ENCODE data around the gene NCOA1. TPM values are rescaled to one million over a fixed set of nuclear protein-coding genes. Genes with fewer than 3 reads are reported as not detected.

The NCOA1 gene
- total and polyA plus RNA-seq, 10 of the 15 experiments (the other 5 are each of a cell fraction or from before 2014, with no cell fraction given), result 1.8 to 35.6 (median 6.1) TPM

GRCh38 chr2:24497685-24498084 is 6.6 kb downstream of the NCOA1 start (continued):
- TF ChIP-seq EZH2 (IDR thresholded peaks at IDR 0.05; ENCODE audit: borderline replicate concordance, control insufficient read depth, low read depth, low read length), result no peak

DNA sequence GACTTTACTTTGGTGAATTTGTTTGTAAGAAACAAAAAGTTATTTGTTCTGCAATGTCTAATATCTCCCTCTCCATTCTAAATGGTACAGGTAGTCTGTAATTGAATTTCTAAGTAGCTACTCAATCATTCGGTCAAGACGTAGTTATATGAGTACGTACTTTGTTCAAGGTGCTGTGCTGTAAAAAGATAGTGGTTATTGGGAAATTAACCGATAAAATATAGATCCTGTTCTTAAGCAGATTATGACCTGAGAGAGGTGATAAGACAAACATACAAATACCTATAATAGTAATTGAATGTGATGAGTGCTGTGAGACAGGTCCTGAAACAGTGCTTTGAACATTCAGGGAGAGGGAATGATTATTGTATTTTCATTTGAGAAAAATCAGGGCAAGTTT is 7.1 kb downstream of the NCOA1 start:
- ChIA-PET RAD21 (ENCODE audit: unreplicated experiment) (no interaction called here), CTCF (interaction anchor here (1.0 kb wide), 1 partner anchor 9 kb away, joined by 4 read pairs; no protein-coding TSS in a partner anchor), POLR2A (interaction anchor here (1.4 kb wide), 1 partner anchor 10 kb away, joined by 5 read pairs; no protein-coding TSS in a partner anchor), SMC1A (ENCODE audit: uncharacterized antibody, unreplicated experiment) (interaction anchor here (0.6 to 4.6 kb wide), 4 partner anchors 10 to 385 kb away, joined by 3 to 50 read pairs (median 4); no protein-coding TSS in a partner anchor)
- Histone ChIP-seq H3K4me2 (ENCODE audit: control insufficient read depth, insufficient read depth) (no peak overlapping the region), H4K20me1 (ENCODE audit: control insufficient read depth, insufficient read depth) (no peaks in the 10 kb centered on the region), H3K79me2 (ENCODE audit: control insufficient read depth, insufficient read depth, low read length) (peaks cover 65% of the 10 kb centered on the region), H3K9me3 (replicated peaks; ENCODE audit: control insufficient read depth, insufficient read depth, low read length) (no peaks in the 10 kb centered on the region; the same call in 2 of the 3 replicates), H3K9ac (ENCODE audit: control insufficient read depth, insufficient read depth, low read length) (no peak overlapping the region), H3K4me1 (ENCODE audit: control insufficient read depth, insufficient read depth, low read length) (no peaks in the 10 kb centered on the region), H3K36me3 (ENCODE audit: control insufficient read depth in 2 of 2, insufficient read depth in 2 of 2, low read length in 1 of 2) (no peaks in the 10 kb centered on the region), H2AFZ (ENCODE audit: control insufficient read depth, low read depth, low read length) (no peak overlapping the region), H3K27me3 (replicated peaks in 1 of 2; ENCODE audit: control insufficient read depth in 2 of 2, insufficient read depth in 2 of 2, low read length in 1 of 2) (no peaks in the 10 kb centered on the region), H3K27ac (ENCODE audit: control insufficient read depth, insufficient read depth) (no peak overlapping the region), H3K4me3 (no peak overlapping the region)
- intact Hi-C loops (cut with micrococcal nuclease; ENCODE audit: unreplicated experiment) (loop anchor here (10.0 kb wide), 1 partner anchor 297 kb away; the partner anchor contains the start of genes CENPO and PTRHD1), in situ Hi-C loops (cut with MboI) (no loop called here)
- WGBS (ENCODE audit: insufficient coverage, insufficient replicate concordance, low lambda C conversion rate, missing lambda C conversion rate), result over 99% methylated on average over 4 of the region's 4 CpGs
- BruUV-seq (replicated peaks), result no TSS peak
- no peak for DNase-seq (ENCODE audit: low read depth, low spot score)
- ATAC-seq, result no peak
- FAIRE-seq, result no peak
- no peak for TF ChIP-seq SUZ12 (IDR thresholded peaks at IDR 0.05; ENCODE audit: unreplicated experiment)
- TF ChIP-seq NR2C1 (IDR thresholded peaks at IDR 0.05), result no peak
- no peak for TF ChIP-seq SIN3A (IDR thresholded peaks at IDR 0.05; ENCODE audit: low read depth, low read length)
- TF ChIP-seq NBN (IDR thresholded peaks at IDR 0.05), result no peak
- TF ChIP-seq, protein P1, sequence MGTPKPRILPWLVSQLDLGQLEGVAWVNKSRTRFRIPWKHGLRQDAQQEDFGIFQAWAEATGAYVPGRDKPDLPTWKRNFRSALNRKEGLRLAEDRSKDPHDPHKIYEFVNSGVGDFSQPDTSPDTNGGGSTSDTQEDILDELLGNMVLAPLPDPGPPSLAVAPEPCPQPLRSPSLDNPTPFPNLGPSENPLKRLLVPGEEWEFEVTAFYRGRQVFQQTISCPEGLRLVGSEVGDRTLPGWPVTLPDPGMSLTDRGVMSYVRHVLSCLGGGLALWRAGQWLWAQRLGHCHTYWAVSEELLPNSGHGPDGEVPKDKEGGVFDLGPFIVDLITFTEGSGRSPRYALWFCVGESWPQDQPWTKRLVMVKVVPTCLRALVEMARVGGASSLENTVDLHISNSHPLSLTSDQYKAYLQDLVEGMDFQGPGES (IDR thresholded peaks at IDR 0.05), result no peak
- TF ChIP-seq, protein P2, sequence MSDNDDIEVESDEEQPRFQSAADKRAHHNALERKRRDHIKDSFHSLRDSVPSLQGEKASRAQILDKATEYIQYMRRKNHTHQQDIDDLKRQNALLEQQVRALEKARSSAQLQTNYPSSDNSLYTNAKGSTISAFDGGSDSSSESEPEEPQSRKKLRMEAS (IDR thresholded peaks at IDR 0.05; ENCODE audit: low read depth, low read length), result no peak
- no peak for TF ChIP-seq PML (IDR thresholded peaks at IDR 0.05; ENCODE audit: low read length)
- TF ChIP-seq MYC (IDR thresholded peaks at IDR 0.05; ENCODE audit: insufficient read depth, insufficient read length, insufficient replicate concordance, low read length, severe bottlenecking), result no peak
- TF ChIP-seq GATAD2B (conservative IDR thresholded peaks at IDR 0.05; ENCODE audit: low read depth), result no peak
- no peak for TF ChIP-seq EGR1 (IDR thresholded peaks at IDR 0.05; ENCODE audit: borderline replicate concordance in 1 of 2, low read depth in 2 of 2, low read length in 2 of 2)
- TF ChIP-seq GABPA (IDR thresholded peaks at IDR 0.05; ENCODE audit: low read depth), result no peak
- TF ChIP-seq ZBTB4 (CRISPR knock-in tag; IDR thresholded peaks at IDR 0.05), result no peak
- no peak for TF ChIP-seq NFYB (IDR thresholded peaks at IDR 0.05; ENCODE audit: insufficient read depth, low read depth, low read length)
- TF ChIP-seq KAT2A (conservative IDR thresholded peaks at IDR 0.05; ENCODE audit: control insufficient read depth, low read depth, low read length), result no peak

Data from GM12878 (cell line).